Fibroblast of lung (primary cell): Measurements from ENCODE around the gene DUSP8. TPM values are rescaled to one million over a fixed set of nuclear protein-coding genes. Genes with fewer than 3 reads are reported as not detected.
"Not testable (repeated sequence)": the region's sequence is repeated elsewhere in the genome, so short reads cannot be mapped to it uniquely, and the experiment has no call there.

Experiments
- DNase-seq, 2 donors: peaks; one replicate each; pipeline versions ENCODE4 v3.0.0 to v3.0.0-alpha.2; 2010; ENCODE audit warnings: low read depth in 2 of 2
- H2AFZ ChIP-seq: 2 replicates; pipeline ENCODE4 v1.5.1; 2012; ENCODE audit warnings: low read length, control low read depth, inconsistent platforms
- H3K27ac ChIP-seq: 2 replicates; pipeline ENCODE4 v1.5.1; 2011; ENCODE audit warnings: low read length, control low read depth; ENCODE audit not compliant: insufficient read depth
- H3K27me3 ChIP-seq: 2 replicates; pipeline ENCODE4 v1.5.1; 2011; ENCODE audit warnings: mild to moderate bottlenecking, low read length; ENCODE audit not compliant: control insufficient read depth, insufficient read depth
- H3K36me3 ChIP-seq: 2 replicates; pipeline ENCODE4 v1.5.1; 2011; ENCODE audit warnings: low read length; ENCODE audit not compliant: control insufficient read depth, insufficient read depth
- H3K4me1 ChIP-seq: 2 replicates; pipeline ENCODE4 v1.5.1; 2011; ENCODE audit warnings: low read length; ENCODE audit not compliant: control insufficient read depth, insufficient read depth; ENCODE audit errors: extremely low read depth
- H3K4me2 ChIP-seq: 2 replicates; pipeline ENCODE4 v1.5.1; 2011; ENCODE audit warnings: low read length, control low read depth; ENCODE audit not compliant: insufficient read depth; ENCODE audit errors: extremely low read depth
- H3K4me3 ChIP-seq, 4 experiments: fragments of 200-600 bp in 1 of 4; sonication (generic) in 1 of 4; replicated peaks in 1 of 4; 2 replicates each; pipeline ENCODE4 v1.5.1; 2011 to 2016; ENCODE audit warnings: low read length in 4 of 4, low read depth in 3 of 4, mild to moderate bottlenecking in 3 of 4, control low read depth in 2 of 4, inconsistent platforms in 1 of 4, mixed read lengths in 1 of 4; ENCODE audit not compliant: insufficient read depth in 1 of 4; ENCODE audit errors: control extremely low read depth in 1 of 4
- H3K79me2 ChIP-seq: 2 replicates; pipeline ENCODE4 v1.5.1; 2012; ENCODE audit warnings: mild to moderate bottlenecking, low read length, inconsistent platforms; ENCODE audit not compliant: control insufficient read depth, insufficient read depth
- H3K9ac ChIP-seq: 2 replicates; pipeline ENCODE4 v1.5.1; 2011; ENCODE audit warnings: mild to moderate bottlenecking, low read length, control low read depth; ENCODE audit not compliant: insufficient read depth
- H3K9me3 ChIP-seq: 2 replicates; pipeline ENCODE4 v1.5.1; 2012; ENCODE audit warnings: low read depth, low read length; ENCODE audit not compliant: control insufficient read depth, insufficient read depth
- H4K20me1 ChIP-seq: 2 replicates; pipeline ENCODE4 v1.5.1; 2011; ENCODE audit warnings: low read length; ENCODE audit not compliant: control insufficient read depth, insufficient read depth; ENCODE audit errors: extremely low read depth
- CTCF ChIP-seq, 2 donors: IDR thresholded peaks in 1 of 2; conservative IDR thresholded peaks in 1 of 2; 1 replicate in 1 of 2; 2 replicates in 1 of 2; pipeline ENCODE4 v1.5.1; 2011 to 2012; ENCODE audit warnings: low read length in 2 of 2, control low read depth in 1 of 2, inconsistent platforms in 1 of 2, low read depth in 1 of 2, mild to moderate bottlenecking in 1 of 2
- EZH2 ChIP-seq: IDR thresholded peaks from 2 replicates; pipeline ENCODE4 v1.5.1; 2012; ENCODE audit warnings: low read length, control low read depth, mild to moderate bottlenecking; ENCODE audit errors: missing control alignments
- polyA plus RNA-seq, 2 donors: library from polyadenylated mRNA; depleted of rRNA in 1 of 2; stranded (reverse) in 1 of 2; unstranded in 1 of 2; fragments of >200 nt; gene quantifications; 2 replicates each; pipeline ENCODE4 v1.2.1, GENCODE V29; 2011 to 2012; ENCODE audit warnings: missing spikeins in 1 of 2
- total RNA-seq: library from RNA; depleted of rRNA; stranded (reverse); fragments of >200 nt; gene quantifications from 2 replicates; pipeline ENCODE4 v1.2.1, GENCODE V29; 2014

The DUSP8 gene
- total and polyA plus RNA-seq, 2 donors (not counting 1 experiment from before 2014, with no cell fraction given) = 0.62 to 0.66 TPM

DNA sequence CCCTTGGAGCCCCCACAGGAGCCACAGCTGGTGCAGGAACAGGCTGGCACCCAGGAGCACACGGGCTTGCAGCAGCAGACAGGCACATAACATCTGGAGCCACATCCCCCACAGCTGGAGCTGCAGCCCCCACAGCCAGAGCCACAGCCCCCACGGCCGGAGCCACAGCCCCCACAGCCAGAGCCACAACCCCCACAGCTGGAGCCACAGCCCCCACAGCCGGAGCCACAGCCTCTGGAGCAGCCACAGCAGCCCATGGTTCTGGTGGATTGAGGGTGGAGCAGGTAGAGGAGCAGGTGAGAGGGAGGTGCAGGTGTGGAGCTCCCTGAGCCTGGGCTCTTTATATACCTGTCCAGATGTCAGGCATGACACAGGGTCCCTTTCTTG is 25.9 kb upstream of the DUSP8 start, which contains the start of gene KRTAP5-2:
KRTAP5-2 (minus strand) TSS at position 301 of the 387 bp plus-strand sequence; CDS start at position 257, 44 bp downstream.
- no peak within 1 kb of the TSS for H3K4me3 ChIP-seq
- no peak within 1 kb of the TSS for H3K27ac ChIP-seq
- H3K36me3 ChIP-seq = no peaks in the 10 kb centered on the region
- no peaks in the 10 kb centered on the region for H3K79me2 ChIP-seq
- no peaks in the 10 kb centered on the region for H3K9me3 ChIP-seq
- no peak within 1 kb of the TSS for H3K4me2 ChIP-seq
- no peaks in the 10 kb centered on the region for H4K20me1 ChIP-seq
- no peak for DNase-seq
- H3K9ac ChIP-seq = no peak within 1 kb of the TSS
- TF ChIP-seq EZH2 (no peak), CTCF (conservative IDR thresholded peaks at IDR 0.05 in 1 of 2, IDR thresholded peaks at IDR 0.05 in 1 of 2; ENCODE audit: low read depth in 1 of 2, low read length in 2 of 2) (no peak)
- H3K27me3 ChIP-seq = peaks cover 3% of the 10 kb centered on the region
- H3K4me1 ChIP-seq = no peaks in the 10 kb centered on the region
- no peak within 1 kb of the TSS for H2AFZ ChIP-seq

- peaks cover 3% of the 10 kb centered on the region for H3K27me3 ChIP-seq
- H3K9me3 ChIP-seq = no peaks in the 10 kb centered on the region
- no peaks in the 10 kb centered on the region for H3K36me3 ChIP-seq
- no peak overlapping the region for H3K4me3 ChIP-seq
- H4K20me1 ChIP-seq = no peaks in the 10 kb centered on the region
- H2AFZ ChIP-seq = no peak overlapping the region
- DNase-seq = no peak
- TF ChIP-seq CTCF (conservative IDR thresholded peaks at IDR 0.05 in 1 of 2, IDR thresholded peaks at IDR 0.05 in 1 of 2; ENCODE audit: low read depth in 1 of 2, low read length in 2 of 2) (no peak), EZH2 (no peak)
- no peaks in the 10 kb centered on the region for H3K79me2 ChIP-seq
- no peak overlapping the region for H3K27ac ChIP-seq
- no peak overlapping the region for H3K4me2 ChIP-seq
- no peak overlapping the region for H3K9ac ChIP-seq
- H3K4me1 ChIP-seq = no peaks in the 10 kb centered on the region
These were observed 25.4 kb upstream of the DUSP8 start for GRCh38 chr11:1597331-1597993.

DNA sequence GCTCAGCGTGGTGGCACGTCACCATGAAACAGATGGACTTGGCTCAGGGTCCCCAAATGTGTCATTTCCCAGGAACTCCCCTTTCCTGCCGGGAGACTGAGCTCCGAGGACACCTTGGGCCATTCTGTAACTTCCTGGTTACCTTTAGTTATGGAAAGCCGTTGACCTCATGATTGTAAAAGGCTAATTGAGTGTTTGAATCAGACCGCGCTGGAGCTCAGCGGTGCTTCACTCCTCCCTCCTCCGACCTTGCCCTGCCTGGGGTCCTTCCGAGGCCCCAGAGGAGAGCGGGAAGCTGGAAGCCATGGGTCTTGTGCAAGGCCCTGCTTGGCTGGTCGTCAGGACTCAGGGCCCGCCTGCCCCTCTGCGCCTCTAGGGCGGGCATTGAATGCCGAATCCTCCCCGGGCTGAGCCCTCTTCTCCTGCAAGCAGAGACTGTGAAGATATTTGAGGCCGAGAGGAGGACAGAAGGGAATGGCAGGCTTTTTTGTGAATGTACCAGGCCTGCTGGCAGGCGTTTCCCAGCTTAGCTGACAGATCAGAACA is 24.6 kb upstream of the DUSP8 start:
- H4K20me1 ChIP-seq, H3K4me3 ChIP-seq, H3K9me3 ChIP-seq, H3K4me1 ChIP-seq, H3K27me3 ChIP-seq, H3K27ac ChIP-seq, H3K36me3 ChIP-seq, H3K79me2 ChIP-seq, H3K4me2 ChIP-seq, H3K9ac ChIP-seq, H2AFZ ChIP-seq, DNase-seq: not testable (repeated sequence)
